Activated effector memory CD4-positive, alpha-beta T cell treated with anti-CD3 and anti-CD28 coated beads, Interleukin-2, amount 50 U/mL, for 16 hours (primary cell): Measurements from ENCODE around the gene MAPK9.

Experiments
- DNase-seq: peaks from one replicate; pipeline ENCODE4 v3.0.0-alpha.2; 2020

The MAPK9 gene

DNA sequence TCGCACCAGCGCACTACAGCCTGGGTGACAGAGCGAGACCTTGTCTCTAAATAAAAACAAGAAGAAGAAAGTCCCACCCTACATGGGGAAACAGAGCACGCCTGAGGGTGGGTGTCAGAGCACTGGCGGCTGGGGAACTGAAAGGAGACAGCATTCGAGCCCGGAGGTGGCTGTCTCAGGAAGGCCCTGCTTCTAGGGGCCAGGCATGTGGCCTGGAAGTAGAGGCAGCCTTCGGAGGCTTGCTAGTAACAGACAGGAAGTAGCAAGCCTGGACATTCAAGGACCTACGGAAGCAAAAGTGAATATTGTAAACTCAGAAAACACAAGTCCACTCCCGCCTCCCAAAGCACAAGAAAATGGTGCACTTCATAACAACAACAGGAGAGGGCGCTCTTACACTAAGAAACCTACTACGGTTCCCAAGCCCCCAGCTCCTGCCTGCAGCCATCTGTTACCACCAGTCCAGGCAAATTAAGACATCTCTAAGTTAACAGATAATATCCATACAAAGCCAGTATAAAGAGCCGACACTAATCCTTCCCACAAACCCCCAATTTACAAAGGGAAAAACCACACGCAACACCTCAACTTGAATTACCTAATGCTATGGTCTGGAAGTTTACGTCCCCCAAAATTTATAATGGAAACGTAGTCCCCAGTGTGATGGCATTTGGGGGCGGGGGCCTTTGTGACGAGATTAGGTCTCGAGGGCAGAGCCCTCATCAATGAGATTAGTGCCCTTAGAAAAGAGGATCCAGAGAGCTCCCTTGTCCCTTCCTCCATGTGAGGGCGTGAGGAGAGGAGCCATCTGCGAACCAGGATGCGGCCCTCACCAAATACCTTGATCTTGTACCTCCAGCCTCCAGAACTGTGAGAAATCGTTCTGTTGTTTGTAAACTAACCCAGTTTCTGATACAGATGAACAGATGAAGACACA lies 90.6 kb downstream of the MAPK9 start:
- DNase-seq = no peak

- no peak for DNase-seq
Measured at GRCh38 chr5:180199390-180199789, 92.5 kb downstream of the MAPK9 start.

DNA sequence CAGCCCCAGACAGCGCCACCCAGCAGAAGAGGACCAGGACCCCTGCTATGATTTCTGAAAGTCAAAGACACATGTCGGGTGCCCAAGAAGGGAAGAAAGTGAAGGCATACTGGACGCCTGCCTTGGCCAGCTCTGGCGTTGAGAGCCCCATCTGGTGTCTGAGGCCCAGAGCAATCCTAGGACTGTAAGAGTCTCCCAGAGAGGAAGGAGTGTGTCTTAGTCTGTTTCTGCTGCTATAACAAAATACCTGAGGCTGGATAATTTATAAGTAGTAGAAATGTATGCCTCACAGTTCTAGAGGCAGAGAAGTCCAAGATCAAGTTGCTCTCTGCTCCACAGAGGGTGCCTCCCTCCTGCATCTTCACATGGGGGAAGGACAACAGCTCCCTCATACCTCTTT lies 93.7 kb downstream of the MAPK9 start:
- no peak for DNase-seq

GRCh38 chr5:180197016-180197702 lies 94.7 kb downstream of the MAPK9 start:
- no peak for DNase-seq

DNA sequence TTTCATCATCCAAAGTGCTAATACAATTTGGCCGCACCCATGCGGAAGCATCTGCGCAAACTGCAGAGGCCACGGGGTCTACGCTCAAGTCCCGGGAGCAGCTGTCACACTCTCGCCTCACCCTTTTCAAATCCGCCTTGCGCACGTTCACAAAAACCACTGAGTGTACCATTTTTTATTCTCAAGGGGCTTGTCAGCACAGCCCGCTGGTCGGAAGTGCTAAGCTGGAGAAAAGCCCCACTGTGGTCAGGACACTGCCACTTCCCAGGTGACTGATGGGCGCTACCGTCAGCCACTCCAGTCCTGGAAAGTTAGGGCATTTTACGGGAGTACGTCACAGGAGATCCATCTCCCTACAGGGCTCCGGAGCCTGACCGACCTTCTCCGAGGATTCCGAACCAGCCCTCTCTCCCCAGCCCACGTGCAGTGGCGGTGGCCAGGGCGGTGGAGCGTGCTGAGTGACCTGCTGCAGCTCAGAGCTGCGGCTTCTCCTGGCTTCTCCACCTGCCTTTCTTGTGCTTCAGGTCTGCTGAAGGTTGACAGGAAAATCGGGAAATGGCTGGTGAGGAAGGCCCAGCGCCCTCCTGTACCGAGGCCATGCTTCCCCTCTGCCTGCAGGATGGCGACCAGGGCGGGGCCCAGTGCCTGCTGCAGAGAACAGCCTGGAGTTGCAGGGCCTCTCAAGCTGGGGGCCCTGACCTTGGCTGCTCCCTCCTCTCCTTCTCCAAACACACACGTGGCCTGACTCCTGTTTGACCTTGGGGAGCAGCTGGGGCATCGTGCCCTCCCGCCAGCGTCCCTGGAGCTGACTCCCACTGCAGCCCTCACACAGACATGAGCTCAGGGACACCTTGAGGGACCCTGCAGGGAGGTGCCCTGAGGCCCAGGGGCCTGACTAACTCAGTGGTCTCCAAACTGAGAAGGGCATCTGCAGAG lies 97.2 kb downstream of the MAPK9 start:
- DNase-seq = no peak

GRCh38 chr5:180193749-180194375 lies 98.0 kb downstream of the MAPK9 start:
- no peak for DNase-seq

DNA sequence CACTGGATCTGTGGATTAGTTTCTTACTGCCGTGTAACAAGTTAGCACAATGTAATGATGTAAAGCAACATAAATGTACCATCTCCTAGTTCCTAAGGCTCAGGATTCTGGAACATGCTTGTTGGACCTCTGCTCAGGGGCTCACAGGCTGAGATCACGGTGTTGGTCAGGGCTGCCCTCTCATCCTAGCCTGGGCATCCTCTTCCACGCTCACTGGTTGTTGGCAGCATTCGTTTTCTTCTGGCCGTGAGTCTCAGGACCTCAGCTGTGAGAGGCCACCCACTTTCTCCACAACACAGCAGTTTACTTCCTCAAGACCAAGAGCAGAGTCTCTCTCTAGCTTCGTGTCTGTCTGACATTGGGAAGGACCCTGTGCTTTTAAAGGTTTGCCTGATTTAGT lies 100.2 kb downstream of the MAPK9 start:
- no peak for DNase-seq

DNA sequence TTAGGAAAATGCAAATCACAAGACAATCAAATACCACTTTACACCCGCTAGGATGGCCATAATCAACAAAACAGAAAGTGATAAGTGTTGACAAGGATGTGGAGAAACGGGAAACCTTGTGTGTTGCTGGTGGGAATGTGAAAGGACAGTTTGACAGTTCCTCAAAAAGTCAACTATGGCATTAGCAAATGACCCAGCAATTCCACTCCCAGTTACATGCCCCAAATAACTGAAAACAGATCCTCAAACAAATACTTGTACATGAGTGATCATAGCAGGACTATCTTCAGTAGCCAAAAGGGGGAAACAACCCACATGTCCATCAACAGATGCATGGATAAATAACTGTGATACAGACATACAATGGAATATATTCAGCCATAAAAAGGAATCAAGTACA lies 104.1 kb downstream of the MAPK9 start:
- DNase-seq = no peak
